ENCODE data around the gene RNF113A.
"Not testable (repeated sequence)": the region's sequence is repeated elsewhere in the genome, so short reads cannot be mapped to it uniquely, and the experiment has no call there.

Gene RNF113A

DNA sequence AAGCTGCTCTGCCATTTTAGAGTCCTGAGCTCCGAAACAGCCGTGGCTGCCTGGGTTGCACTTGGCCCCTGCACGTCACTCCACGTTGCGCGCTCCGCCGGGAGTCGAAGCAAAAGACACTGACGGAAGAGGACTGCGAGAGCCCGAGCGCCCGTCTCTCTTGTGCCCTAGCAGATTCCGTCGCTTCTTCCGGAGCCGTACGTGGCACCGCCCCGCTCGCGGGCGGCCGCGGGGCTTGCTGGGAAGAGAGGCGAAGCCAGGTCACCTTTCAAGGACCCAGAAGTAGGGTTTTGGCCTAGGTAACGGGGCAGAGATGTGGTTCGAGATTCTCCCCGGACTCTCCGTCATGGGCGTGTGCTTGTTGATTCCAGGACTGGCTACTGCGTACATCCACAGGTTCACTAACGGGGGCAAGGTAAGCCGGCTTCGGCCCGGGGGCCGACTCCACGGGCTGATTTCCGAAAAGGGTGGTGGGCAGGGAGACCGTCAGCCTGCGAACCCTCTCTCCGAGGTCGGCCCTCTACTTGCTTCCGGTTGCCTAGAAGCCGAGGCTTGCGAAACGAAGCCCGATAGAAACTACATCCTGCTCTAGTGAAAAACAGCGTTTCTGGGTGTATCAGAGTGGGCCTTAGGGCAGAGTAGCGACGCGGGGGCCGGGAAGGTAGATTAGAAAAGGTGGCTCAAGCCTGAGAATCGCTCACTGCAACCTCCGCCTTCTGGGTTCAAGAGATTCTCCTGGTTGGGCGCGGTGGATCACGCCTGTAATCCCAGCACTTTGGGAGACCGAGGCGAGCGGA is at the start of gene RNF113A, which contains the start of gene NDUFA1:
TSS of gene RNF113A (minus strand) at position 135 of the 797 bp plus-strand sequence. CDS start at position 15, 120 bp downstream.
TSS of gene NDUFA1 (plus strand) at position 234 of the 797 bp plus-strand sequence. CDS start at position 314, 80 bp downstream.
- DNase-seq (ENCODE audit: low read depth in 3 of 3): peak; percentile 46 to 68 (median 68)

GRCh38 chrX:119919835-119920585 is 48.5 kb upstream of the RNF113A start:
- no peak for DNase-seq (ENCODE audit: low read depth in 3 of 3)

- DNase-seq (ENCODE audit: low read depth in 3 of 3): no peak
Observed at GRCh38 chrX:119917877-119918276, 46.3 kb upstream of the RNF113A start.

GRCh38 chrX:119916310-119916709 is 44.8 kb upstream of the RNF113A start:
- no peak for DNase-seq (ENCODE audit: low read depth in 3 of 3)

GRCh38 chrX:119900976-119901375 is 29.4 kb upstream of the RNF113A start:
- DNase-seq (ENCODE audit: low read depth in 3 of 3): no peak

- no peak for DNase-seq (ENCODE audit: low read depth in 3 of 3)
Observed at GRCh38 chrX:119899125-119899524, 27.6 kb upstream of the RNF113A start.

GRCh38 chrX:119895843-119896326 is 24.4 kb upstream of the RNF113A start, which contains the start of gene AKAP14:
AKAP14 (plus strand) TSS chrX:119895893; CDS start chrX:119903224, 7,331 bp downstream.
- no peak for DNase-seq (ENCODE audit: low read depth in 3 of 3)

- DNase-seq (ENCODE audit: low read depth in 3 of 3): not testable (repeated sequence)
Observed at GRCh38 chrX:119891961-119892692, 20.6 kb upstream of the RNF113A start.

GRCh38 chrX:119890626-119891025 is 19.1 kb upstream of the RNF113A start:
- DNase-seq (ENCODE audit: low read depth in 3 of 3): not testable (repeated sequence)

GRCh38 chrX:119887721-119888425 is 16.3 kb upstream of the RNF113A start:
- peak; percentile 14 to 28 (median 20) for DNase-seq (ENCODE audit: low read depth in 3 of 3)

DNA sequence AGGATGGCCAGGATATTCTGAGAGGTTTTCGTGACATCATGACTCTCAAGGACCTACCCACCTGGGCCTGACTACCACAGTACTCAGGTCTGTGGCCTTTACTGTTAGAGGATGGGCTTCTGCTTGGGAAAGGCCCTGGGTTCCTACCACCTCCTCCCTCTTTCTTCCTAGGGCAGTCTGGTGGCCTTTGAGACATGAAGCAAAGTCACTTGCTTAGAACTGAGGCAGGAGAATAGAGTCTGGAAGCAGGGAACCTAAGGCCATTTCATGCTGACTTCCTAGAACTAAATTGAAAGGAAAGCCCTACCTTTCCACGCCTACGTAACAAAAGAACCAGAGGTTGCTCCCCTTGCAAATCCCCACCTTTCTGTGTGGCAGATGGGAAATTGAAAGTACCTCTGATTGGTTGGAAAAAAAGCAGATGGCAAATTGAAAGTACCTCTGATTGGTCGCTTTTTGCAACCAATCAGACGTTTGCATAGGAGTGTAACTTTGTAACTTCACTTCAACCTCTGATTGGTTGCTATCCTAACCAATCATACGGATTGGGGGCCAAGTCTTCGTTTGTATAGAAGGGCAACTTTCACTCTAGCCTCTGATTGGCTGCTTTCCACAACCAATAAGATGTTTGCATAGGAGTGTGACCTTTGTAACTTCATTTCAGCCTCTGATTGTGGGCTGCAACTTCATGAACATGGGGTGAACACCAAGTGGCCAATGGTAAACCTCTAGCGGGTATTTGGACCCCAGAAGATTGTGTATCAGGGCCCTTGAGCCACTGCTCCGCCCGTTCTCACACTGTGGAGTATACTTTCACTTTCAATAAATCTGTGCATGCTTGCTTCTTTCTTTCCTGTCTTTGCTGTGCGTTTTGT is 14.3 kb upstream of the RNF113A start:
- DNase-seq (ENCODE audit: low read depth in 3 of 3): no peak

DNA sequence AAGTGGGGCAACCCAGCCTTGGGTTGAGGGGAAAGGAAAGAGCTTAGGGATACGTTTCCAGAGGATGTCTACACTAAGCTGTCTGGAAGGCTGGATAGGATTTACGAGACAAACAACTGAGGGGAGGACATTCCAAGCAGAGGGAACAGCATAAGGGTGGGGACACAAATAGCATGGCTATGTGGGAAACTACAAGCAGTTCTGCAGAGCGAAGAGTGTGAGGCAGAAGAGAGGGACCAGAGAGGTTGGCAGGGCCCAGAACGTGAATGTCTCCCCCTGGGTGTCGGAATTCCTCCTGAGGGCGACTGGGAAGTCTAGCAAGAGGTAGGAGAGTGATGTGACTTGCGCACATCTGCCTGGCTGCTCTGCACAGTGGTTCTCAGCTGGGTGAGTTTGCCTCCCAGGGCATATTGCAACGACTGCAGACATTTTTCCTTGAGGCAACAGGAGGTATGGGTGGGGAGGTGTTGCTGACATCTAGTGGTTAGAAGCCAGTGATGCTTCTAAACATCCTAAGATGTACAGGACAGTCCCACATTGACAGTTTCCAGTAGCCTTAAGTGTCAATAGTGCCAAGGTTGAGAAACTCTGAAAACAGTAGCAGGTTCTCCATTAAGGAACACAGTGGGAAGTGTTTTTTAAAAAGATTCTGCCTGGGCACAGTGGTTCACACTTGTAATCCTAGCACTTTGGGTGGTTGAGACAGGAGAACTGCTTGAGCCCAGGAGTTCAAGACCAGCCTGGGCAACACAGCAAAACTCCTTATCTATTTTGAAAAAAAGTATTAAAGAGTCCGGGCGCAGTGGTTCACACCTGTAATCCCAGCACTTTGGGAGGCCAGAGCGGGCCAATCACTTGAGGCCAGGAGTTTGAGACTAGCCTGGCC is 9.3 kb upstream of the RNF113A start:
- DNase-seq (ENCODE audit: low read depth in 3 of 3): no peak

GRCh38 chrX:119880076-119880475 is 8.5 kb upstream of the RNF113A start:
- no peak for DNase-seq (ENCODE audit: low read depth in 3 of 3)

GRCh38 chrX:119878740-119879139 is 7.2 kb upstream of the RNF113A start:
- DNase-seq (ENCODE audit: low read depth in 3 of 3): no peak

GRCh38 chrX:119871245-119871598 is 311 bp downstream of the RNF113A start:
- no peak for DNase-seq (ENCODE audit: low read depth in 3 of 3)

DNA sequence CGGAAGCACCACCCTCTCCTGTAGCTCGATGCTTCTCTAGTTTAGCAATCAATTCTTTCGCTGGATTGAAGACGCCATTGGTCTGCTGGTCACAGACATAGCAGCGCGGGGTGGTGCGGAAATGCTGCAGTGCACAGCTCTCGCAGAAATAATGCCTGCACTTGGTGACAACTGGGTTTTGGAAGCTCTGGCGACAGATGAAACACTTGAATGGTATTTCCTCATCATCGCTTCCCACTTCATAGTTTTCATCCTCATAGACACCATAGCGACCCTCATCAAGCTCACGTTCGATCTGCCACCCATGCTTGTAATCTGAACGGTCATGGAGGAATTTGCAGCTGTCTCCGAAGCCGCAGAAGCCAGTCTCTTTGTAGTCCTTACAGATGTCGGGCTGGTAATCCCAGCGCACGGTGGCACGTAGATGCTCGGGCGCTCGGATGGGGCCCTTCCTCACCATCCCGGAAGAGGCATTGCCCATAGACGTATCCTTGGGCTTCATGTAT is 854 bp downstream of the RNF113A start:
- no peak for DNase-seq (ENCODE audit: low read depth in 3 of 3)

DNA sequence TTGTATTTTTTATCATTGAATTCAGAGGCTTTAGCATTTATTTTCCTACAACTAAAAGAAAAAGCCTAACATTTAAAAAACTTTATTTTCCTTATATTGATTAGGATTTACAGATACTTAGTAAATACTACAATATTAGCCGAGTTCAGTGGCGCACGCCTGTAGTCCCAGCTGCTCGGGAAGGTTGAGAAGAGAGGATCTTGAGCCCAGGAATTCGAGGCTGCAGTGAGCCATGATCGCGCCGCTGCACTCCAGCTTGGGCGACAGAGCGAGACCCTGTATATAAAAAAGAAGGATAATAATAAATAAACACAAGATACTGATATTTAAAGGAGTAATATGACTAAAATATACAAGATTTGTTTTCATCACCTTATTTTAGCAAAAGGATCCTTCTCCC is 18.1 kb downstream of the RNF113A start:
- DNase-seq (ENCODE audit: low read depth in 3 of 3): no peak

GRCh38 chrX:119852382-119853353 is 18.9 kb downstream of the RNF113A start, which contains the start of gene UPF3B:
UPF3B (minus strand) TSS chrX:119852963; CDS start chrX:119852928, 35 bp downstream.
- DNase-seq (ENCODE audit: low read depth in 3 of 3): peak; percentile 65 to 88 (median 87)

Data from stimulated activated CD4-positive, alpha-beta T cell treated with anti-CD3 and anti-CD28 coated beads, TNF-alpha, amount 100 ng/mL, for 4 hours (primary cell).